Measurements from ENCODE around the gene ADARB2.
"Not testable (repeated sequence)": the region's sequence is repeated elsewhere in the genome, so short reads cannot be mapped to it uniquely, and the experiment has no call there.

The ADARB2 gene

DNA sequence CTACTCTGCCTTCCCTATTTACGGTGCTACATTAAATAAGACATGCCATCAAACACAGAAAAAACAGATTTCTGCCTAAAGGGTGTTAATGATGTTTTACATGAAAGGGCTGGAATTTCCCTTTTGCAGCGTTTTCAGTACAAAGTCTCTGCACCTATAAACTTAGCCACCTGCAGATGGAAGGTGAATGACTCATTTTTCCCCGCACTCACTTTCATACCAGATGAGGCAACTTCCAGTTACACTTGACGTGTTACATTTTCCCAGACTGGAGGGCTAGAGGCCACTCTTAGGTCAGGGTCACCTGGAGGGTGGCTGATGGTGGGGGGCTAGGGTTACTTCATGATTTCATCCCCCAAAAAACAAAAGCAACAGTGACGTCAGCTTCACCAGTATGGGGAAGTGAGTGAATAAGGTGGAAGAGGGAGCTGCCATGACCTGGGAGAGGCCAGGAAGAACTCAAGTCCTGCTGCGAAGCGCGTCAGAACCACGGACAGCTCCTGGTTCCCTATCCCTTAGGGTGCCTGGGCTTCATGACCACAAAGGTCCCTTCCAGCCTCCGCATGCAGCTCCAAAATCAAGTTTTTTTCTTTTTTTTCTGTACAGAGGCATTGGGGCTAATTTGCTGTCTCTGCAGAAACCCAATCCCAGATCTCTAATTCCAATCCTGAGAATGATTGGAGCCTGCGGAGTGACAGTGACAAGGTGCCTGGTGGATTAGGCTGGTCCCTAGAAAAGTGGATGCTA lies 94.0 kb downstream of the ADARB2 start:
- DNase-seq (ENCODE audit: low read depth, low spot score): no peak

DNA sequence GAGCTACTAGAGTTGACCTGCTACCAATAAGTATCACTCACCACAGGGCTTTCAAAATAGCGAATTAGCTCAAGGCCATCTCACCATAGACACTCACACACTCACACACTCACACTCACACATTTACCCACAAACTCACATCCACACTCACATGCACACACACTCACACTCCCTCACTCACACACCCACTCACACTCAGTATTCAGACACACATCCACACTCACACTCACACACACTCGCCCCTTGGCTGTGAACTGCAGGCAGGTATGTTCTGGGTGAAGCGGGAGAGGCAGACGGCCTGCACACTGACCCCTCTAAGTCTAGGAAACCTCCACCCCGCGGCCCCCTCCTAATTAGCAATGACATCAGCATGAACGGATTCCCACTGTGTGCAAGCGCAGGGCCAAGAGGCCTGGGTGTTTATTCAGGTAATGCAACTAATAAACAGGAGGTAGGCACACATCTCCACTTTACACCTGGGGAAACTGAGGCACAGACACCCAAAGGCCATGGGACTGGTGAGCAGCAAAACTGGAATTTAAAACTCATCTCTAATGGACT lies 94.6 kb downstream of the ADARB2 start:
- no peak for DNase-seq (ENCODE audit: low read depth, low spot score)

DNA sequence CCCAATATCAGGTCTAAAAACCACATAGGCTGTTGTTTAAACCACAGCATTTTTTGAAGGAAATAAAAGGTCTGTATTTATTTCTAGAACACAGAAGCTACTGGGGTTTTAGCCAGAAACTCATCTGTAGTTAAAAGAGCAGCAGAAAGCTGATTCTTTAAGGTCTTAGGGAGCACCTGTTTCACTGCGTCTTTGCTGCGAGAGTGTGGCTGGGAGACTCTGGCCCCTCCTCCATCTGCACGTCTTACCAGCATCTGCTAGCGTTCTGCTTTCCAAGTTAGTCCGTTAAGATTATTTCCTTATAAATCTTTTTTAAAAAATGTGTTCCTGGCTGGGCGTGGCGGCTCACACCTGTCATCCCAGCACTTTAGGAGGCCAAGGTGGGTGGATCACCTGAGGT lies 95.9 kb downstream of the ADARB2 start:
- DNase-seq (ENCODE audit: low read depth, low spot score): no peak

DNA sequence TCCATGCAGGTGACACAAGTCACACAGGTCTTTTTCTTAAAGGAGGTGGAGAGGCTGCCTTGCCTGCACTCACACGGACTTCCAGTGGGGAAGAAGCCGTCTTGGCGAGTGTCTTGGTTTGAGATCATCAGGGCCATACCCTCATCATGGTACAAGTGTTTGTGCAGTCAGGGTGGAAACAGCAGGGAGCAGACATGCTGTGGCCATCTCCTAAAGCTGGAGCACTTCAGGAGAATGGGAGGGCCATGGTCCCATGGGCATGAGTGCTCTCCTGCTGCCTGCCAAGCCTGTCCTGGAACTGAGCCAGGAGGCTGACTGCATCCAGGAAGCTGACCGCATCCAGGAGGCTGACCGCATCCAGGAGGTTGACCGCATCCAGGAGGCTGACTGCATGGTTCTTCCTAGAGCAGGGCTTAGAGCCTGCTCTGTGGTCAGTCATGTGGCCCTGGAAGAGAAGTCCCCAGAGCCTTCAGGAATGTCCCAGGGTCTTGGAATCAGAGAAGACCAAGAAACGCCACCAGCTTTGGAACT lies 98.4 kb downstream of the ADARB2 start:
- no peak for DNase-seq (ENCODE audit: low read depth, low spot score)

DNA sequence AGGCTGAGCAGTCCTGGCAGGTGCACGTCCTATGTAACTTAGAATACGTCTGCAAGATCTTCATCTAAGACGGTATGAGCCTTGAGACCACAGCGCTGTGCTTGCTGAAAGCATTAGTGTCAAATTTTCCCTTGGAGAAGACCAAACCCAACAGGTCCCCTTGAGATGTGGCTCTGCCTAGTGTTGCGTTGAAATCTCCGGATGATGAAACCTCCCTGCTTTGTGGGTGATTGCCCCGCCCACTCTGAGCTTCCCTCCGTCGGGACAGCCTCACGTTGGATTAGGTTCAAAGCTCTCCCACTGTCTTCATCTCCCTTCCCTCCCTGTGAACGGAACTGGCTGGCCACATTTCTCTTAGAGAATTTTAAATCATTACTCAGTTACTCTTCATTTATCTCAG lies 102.0 kb downstream of the ADARB2 start:
- no peak for DNase-seq (ENCODE audit: low read depth, low spot score)

DNA sequence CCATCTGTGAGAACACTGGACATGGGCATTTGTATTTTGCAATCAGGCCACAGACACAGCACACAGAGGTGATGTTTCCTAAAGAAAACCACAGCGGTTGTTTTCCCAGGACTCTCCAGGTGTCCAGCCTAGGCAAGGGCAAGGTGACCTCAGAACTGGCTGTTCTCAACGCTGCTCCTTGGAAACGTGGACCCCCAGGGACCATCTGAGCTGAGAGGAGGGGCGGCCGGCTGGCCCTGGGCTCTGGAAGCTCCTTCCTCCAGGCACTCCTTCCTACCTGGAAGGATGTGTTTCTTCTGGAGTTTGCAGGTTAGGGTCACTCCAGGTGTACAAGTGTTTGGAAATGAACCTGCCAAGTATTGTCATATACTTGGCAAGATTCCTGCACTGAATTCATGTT lies 103.1 kb downstream of the ADARB2 start:
- DNase-seq (ENCODE audit: low read depth, low spot score): no peak

DNA sequence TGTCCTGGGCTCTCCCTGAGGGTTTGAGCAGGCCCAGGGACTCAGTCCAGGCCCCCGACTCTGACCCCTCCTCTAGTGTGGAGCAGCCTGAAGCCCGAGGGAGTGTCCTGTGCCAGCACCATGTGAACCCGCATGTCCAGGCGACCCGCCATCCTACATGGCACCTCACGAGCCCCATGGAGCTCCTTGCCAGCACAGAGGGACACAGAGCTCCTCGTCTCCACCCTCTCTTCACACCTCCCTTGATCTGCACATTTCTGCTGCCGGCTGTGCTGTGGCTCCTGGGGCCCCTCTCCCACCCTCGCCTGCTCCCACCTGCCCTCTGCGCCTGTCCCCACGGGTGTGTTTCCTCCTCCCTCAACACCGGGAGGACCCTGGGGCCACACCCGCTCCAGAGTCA lies 103.5 kb downstream of the ADARB2 start:
- DNase-seq (ENCODE audit: low read depth, low spot score): no peak

DNA sequence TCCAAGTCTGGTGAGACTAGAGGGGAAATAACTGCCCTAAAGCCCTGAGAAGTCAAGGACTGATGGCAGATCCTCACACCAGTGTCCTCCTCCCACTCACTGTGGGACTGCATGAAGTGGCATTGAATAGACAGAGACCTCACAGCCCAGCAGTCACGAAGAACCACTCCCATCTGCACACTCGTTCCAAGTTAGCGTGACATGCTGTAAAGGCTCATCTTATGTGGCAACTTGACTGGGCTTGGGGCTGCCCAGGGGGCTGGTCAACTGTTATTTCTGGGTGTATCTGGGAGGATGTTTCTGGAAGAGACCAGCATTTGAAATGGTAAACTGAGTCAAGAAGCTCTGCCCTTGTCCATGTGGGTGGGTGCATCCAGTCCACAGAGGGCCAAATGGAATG lies 104.7 kb downstream of the ADARB2 start:
- DNase-seq (ENCODE audit: low read depth, low spot score): no peak

DNA sequence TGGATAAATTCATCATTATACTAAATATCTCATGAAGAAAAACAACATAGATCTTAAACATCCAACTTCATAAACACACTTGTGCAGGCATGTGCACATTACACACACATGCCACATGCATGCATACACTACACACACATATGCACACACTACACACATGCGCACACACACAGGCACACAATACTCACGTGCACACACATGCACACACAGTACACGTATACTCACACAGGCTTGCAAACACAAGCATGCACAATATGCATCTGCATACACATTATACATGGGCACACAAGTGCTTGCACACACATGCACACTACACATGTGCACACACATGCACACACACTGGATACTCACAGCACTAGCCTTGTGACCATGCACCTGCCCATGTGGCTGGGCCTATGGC lies 105.2 kb downstream of the ADARB2 start:
- DNase-seq (ENCODE audit: low read depth, low spot score): no peak

DNA sequence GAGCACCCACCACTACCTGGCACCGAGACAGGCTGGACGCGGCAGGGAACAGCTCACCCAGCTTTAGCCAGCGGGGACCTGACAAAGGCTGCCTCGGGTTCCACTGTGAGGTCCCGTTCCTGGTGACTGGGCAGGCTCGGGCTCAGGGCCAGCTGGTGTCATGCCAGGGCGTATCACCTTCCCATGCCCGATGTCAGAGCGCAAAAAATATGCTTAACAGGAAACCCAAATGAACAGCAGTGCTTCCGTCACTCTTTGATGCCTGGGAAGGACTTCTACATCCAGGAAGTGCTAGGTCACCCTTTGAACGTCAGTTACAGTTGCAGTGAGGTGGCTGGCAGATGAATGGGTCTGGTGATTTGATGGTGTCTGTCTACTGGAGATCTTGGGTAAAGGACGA lies 106.0 kb downstream of the ADARB2 start:
- DNase-seq (ENCODE audit: low read depth, low spot score): no peak

DNA sequence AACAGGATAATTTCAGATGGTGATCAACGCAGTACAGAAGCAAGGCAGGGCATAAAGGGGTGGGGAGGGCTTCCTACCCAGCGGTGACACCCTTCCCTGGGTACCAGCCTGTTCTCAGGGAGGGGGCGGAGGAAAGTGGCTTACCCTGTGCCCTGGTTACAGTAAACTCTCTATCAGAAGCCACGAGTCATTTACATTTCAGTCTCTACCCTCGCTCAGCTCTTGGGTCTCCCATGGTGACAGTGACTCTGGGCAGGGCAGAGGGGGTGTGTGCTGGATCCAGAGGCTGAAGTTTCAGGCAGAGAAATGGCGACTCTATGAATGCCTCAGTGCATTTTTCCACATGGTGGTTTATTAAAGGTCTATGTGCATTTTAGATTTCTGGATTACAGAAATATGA lies 107.0 kb downstream of the ADARB2 start:
- no peak for DNase-seq (ENCODE audit: low read depth, low spot score)

DNA sequence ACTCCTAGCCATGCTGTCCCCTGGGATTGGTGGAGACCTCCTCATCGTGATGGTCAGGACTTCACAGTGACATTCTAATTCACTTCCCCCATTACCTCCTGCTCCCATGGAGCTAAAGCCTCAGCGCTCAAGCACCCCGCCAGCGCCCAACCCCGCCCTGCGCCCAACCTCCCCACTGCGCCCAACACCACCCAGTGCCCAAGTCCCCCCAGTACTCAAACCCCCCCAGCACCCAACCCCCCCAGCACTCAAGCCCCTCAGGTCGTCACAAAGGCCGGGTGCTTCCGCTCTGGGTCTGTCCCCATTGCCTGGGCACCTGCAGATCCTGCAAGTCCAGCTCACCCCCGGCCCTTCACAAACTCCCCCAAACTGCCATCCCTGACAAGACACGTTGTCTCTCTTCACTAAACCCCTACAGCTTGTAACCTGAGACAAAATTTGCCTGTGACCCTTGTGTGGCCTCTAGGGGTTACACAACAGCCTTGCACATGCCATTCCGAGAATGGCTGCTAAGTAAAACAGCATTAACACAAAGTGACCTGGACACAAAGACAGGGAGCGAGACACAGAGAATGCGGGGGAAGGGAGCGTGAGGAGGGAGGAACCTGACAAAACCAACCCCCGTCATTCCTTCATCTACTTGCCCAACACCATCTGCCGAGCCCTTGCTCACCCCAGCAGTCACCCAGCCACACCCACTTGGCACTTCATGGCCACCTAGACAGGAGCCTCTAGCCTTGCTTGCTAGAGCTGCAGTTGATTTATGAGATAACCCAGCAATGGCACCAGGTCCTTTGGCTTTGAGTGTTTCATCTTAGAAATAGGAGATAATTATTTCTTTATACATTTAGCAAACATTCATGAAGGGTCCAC lies 107.8 kb downstream of the ADARB2 start:
- no peak for DNase-seq (ENCODE audit: low read depth, low spot score)

DNA sequence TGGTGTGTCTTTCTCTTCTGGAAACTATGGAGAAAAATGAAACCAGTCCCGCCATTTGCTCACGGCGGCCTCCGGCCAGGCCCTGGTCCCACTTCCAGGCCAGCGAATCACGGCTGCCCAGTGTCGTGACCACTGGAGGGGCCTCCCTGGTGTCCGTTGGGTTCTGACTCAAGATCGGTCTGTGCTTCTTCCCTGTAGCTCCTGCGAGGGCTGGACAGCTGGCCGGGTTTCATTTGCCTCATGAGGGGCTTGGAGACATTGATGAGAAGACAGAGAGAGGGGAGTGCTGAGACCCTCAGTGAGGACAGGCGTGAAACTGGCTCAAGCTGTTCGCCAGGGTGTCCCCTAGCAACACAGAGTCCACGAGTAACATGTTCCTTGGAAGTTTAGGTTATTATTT lies 108.6 kb downstream of the ADARB2 start:
- no peak for DNase-seq (ENCODE audit: low read depth, low spot score)

DNA sequence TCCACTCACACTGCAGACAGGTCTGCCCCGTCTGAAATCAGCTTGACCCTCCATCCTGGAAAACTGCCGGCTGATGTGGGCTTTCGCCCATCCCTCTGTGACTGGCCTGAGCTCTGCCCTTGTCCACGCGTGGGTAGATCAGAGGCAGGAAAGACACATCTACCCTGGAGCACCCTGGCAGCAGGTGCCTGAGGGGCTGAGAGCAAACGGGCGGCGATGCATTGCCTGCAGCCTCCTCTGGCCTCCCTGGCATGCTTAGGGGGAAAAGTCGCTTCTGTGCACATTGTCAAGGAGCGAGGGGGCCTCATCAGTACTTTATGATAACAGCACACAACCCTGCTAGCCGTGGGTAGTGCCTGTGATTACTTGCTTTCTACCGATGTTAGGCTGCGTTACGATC lies 109.4 kb downstream of the ADARB2 start:
- no peak for DNase-seq (ENCODE audit: low read depth, low spot score)

DNA sequence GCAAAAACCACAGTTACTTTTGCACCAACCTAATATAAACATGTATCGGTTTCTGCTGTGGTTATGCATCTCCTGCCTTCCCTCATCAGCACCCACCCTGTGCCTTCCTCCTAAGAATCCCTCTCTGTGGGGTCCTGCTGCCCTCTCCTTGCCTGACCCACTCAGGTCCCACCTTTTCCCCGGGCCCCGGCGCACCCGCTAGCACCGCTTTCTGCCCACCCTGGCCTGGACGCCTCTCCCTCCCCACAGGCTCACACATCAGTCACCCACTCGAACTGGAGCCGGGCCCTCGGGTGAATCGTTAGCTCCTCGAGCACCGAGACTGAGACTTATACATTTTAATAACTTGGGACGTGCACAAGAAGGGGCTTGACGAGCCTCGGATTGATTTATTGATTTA lies 110.5 kb downstream of the ADARB2 start:
- no peak for DNase-seq (ENCODE audit: low read depth, low spot score)

DNA sequence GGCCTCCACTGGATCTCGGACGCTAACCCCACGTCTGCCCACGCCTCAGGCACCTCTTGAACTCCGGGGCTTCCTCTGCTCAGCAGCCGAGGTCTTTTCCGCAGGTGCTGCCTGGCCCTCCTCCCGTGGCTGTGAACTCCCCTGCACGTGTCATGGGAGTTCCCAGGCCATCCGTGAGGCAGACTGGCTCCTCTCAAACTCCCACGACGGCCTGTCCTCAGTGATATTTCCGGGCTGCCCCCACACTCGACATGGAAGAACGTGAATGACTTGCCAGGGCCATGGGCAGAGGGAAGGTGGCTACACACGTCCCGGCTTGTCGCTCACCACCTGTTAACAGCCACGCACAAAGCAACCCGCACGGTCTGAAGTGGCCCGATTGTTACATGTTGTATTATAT lies 110.9 kb downstream of the ADARB2 start:
- DNase-seq (ENCODE audit: low read depth, low spot score): no peak

DNA sequence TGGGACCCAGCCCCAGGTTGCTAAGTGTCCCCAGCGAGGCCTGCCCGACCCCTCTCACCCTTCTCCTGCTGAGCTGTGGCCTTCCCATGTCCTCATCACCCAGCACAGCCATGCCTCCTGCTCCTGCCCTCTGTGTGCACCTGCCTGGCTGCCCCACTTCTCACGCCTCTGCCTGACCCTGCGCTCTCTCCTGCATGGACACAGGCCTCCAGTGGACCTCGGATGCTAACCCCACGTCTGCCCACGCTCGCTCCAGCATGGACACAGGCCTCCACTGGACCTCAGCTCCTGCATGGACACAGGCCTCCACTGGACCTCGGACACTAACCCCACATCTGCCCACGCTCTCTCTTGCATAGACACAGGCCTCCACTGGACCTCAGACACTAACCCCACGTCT lies 111.6 kb downstream of the ADARB2 start:
- DNase-seq (ENCODE audit: low read depth, low spot score): no peak

DNA sequence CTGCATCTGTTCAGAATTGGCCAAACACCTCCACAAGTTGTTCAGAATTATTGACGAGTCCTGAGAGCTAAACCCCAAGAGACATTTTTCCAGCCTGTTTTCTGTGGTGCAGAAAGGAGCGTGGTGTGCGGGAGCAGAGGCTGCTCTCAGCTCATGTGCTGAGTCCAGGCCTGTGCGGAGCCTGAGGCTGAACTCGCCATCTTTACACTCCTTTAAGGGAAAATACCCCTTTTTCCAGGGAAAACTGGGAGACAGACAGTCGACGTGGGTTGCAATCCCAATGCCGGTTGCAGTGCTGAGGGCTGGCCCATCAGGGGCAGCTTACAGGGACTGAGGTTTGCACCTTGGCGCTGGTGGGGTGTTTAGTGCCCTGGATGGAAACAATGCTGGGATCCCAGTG lies 112.2 kb downstream of the ADARB2 start:
- DNase-seq (ENCODE audit: low read depth, low spot score): no peak

DNA sequence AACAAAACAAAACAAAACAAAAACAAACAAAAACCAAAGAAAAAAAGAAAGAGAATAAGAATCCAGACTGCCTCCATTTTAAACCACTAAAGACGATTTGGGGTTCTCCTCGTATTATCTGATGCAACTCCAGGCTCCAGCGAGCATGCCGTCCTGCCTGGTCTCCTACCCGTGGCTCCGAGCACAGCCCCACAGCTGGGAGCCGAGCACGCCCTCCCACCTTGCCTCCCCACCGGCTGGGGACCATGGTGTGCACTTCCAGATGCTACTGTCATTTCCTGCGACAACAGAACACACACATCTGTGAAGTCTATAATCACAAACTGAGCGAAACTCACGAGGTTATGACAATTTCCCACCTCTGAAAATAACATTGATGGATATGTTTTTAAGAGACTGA lies 113.1 kb downstream of the ADARB2 start:
- DNase-seq (ENCODE audit: low read depth, low spot score): no peak

DNA sequence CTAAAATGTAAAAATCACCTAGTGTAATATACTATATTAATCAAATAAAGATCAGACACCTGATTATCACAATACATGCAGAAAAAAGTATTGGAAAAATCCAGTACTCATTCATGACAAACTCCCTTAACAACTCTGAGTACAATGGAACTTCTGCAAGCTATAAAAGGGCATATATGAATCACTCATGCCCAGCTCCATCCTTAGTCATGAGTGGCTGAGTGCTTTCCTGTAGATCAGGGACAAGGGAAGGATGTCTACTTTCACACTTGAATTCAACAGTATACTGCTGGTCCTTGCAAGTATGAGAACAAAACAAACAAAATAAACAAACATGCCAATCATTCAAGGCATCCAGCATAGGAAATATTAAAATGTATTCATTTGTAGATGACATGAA lies 116.5 kb downstream of the ADARB2 start:
- no peak for DNase-seq (ENCODE audit: low read depth, low spot score)

DNA sequence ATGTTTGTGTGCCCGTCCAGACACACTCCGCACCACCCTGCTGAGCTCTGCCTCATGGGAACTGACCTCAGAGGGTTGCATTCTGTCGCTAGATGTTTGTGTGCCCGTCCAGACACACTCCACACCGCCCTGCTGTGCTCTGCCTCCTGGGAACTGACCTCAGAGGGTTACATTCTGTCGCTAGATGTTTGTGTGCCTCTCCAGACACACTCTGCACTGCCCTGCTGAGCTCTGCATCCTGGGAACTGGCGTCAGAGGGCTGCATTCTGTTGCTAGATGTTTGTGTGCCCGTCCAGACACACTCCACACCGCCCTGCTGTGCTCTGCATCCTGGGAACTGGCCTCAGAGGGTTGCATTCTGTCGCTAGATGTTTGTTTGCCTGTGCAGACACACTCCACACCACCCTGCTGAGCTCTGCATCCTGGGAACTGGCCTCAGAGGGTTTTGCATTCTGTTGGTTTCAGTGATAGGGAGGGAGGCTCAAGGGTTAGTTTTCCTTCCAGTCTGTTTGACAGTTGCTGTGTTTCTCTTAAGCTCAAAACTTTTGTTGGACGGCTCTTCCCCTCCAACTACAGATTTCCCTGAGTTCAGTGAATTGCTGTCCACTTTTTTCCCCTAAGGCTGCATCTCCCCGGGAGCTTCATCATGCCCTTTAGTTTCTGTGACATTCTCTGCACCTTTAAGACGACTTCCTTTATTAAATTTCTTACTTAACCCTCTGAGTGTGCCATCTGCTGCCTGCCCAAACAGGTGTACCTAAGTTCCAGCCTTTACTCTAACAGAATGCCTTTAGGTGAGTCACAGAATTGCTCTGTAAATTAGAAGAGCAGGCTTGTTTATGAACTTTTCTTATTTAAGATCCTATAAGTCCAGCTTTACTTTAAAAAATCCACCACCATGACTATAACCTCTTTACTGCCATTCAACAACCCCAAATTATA lies 119.7 kb downstream of the ADARB2 start:
- DNase-seq (ENCODE audit: low read depth, low spot score): not testable (repeated sequence)

All from smooth muscle cell of the brain vasculature (primary cell).